ENCODE data around the gene TLE4. TPM values are rescaled to one million over a fixed set of nuclear protein-coding genes. Genes with fewer than 3 reads are reported as not detected.
A peak's percentile ranks its signal among the peaks of the same experiment; 100 is the strongest.

The TLE4 gene
- total RNA-seq, 8 experiments from 2014 or later, result 30.1 to 93.9 (median 56.2) TPM

DNA sequence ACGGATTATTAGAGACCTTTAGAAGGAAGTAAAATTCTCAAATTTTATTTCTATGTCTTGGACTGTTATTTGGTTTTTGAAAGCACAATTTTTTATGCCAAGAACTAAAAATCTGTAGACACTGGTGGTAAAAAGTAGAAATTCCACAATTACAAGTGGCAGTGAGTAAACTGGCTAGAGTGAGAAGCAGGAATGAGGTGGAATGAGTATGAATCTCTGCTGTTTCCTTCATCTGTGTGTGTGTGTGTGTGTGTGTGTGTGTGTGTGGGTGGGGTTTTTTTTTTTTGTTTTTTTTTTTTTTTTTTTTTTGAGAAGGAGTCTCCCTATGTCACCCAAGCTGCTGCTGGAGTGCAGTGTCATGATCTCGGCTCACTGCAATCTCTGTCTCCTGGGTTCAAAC, 94.2 kb downstream of the TLE4 start:
- Histone ChIP-seq H3K4me1 (replicated peaks in 1 of 2) (peaks cover 70 to 76% of the 10 kb centered on the region in 2 donors), H3K4me3 (no peak overlapping the region), H3K27ac (no peak overlapping the region)
- 0 to 83% (median 68%) methylated on average over 1 to 2 of the region's 2 CpGs; no CpG with 5 or more reads in 1 of the 10 experiments for WGBS, 10 experiments
- in situ Hi-C loops (cut with MboI; ENCODE audit: low pct_unique_long_range_greater_than_20kb in 2 of 9, low sequenced_read_pairs in 9 of 9, unreplicated experiment in 9 of 9), result no loop called here
- peak in 2 of 8 experiments; percentile 2 to 19 for ATAC-seq (replicated peaks in 6 of 8)

DNA sequence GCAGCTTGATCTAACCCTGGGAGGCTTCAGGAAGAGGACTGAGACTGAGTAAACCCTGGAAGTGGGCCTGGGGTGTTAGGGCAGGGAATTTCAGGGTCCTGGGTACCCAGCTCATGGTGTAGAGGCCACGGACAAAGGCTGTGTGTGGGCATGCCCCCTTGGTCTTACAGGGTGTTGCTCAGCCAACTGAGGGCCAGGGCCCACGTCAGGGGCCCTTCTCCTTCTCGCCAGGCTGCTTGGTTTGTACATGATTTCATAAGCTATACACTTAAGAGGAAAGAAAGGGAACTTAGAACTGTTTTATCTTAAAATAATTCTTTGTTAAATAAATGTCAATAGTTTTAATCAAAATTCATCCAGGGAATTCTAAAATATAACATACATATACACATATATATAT, 95.4 kb downstream of the TLE4 start:
- Histone ChIP-seq H3K4me1 (replicated peaks in 1 of 2) (peaks cover 64% of the 10 kb centered on the region in 2 donors), H3K27ac (no peak overlapping the region), H3K4me3 (no peak overlapping the region)
- 83 to 100% (median 96%) methylated on average over 2 to 3 of the region's 3 CpGs; no CpG with 5 or more reads in 7 of the 10 experiments for WGBS, 10 experiments
- no peak for ATAC-seq (replicated peaks in 6 of 8)
- in situ Hi-C loops (cut with MboI; ENCODE audit: low pct_unique_long_range_greater_than_20kb in 2 of 9, low sequenced_read_pairs in 9 of 9, unreplicated experiment in 9 of 9), result no loop called here

DNA sequence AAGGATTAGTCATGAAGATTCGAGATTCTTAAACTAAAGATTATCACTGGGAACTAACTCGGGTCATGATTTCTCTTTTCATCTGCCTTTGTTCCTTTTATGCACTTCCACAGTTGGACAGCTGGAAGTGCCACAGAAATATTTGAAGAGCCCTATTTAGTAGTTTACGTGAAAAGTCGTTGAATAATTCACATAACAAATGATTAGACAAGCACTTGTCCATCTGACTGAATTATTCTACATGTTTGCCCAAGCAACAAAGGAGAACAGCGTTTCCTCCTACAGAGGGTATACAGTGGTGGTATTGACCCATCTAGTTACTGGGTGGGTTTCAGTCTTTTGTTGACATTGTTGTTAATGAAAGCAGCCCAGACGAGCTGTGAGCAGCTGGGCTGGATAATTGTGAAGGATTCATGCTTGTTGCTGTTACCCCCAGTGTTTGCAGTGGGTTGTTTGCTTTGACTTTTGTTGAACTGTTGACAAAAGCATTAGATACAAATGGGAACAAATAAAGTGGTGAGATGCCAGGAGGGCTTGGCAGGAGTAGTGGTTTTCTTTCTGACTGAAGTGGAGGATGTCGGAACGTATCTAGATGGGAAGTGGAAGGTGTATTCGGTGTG, 96.2 kb downstream of the TLE4 start:
- Histone ChIP-seq H3K4me3 (no peak overlapping the region), H3K27ac (no peak overlapping the region), H3K4me1 (replicated peaks in 1 of 2) (peaks cover 59 to 64% of the 10 kb centered on the region in 2 donors)
- WGBS, 10 experiments, result 0 to 88% (median 40%) methylated on average over 1 to 8 of the region's 9 CpGs; no CpG with 5 or more reads in 1 of the 10 experiments
- peak in 6 of 8 experiments; percentile 2 to 90 (median 46) for ATAC-seq (replicated peaks in 6 of 8)
- in situ Hi-C loops (cut with MboI; ENCODE audit: low pct_unique_long_range_greater_than_20kb in 2 of 9, low sequenced_read_pairs in 9 of 9, unreplicated experiment in 9 of 9), result no loop called here

DNA sequence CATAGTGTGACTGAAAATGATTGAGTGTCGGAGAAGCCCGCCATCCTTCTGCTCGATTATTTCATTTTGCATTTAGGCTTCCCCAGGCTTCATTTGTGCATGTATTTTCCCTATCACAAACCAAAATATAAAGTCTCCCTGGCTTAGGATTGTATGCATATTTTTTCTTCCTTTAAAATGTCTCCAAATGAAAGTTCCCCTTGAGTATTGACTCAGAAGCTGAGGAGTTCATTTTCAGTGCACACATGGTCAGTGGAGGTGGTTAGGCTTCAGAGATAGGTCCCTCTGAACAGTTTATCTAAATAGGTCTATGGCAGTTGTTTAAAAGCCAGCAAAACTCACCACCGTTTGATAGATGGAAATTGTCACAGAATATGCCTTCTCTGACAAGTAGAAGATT, 97.2 kb downstream of the TLE4 start:
- Histone ChIP-seq H3K4me3 (no peak overlapping the region), H3K27ac (no peak overlapping the region), H3K4me1 (replicated peaks in 1 of 2) (peaks cover 60 to 61% of the 10 kb centered on the region in 2 donors)
- in situ Hi-C loops (cut with MboI; ENCODE audit: low pct_unique_long_range_greater_than_20kb in 2 of 9, low sequenced_read_pairs in 9 of 9, unreplicated experiment in 9 of 9), result no loop called here
- WGBS, 10 experiments, result 40 to 100% (median 85%) methylated on average over 1 to 4 of the region's 4 CpGs; no CpG with 5 or more reads in 2 of the 10 experiments
- no peak for ATAC-seq (replicated peaks in 6 of 8)

DNA sequence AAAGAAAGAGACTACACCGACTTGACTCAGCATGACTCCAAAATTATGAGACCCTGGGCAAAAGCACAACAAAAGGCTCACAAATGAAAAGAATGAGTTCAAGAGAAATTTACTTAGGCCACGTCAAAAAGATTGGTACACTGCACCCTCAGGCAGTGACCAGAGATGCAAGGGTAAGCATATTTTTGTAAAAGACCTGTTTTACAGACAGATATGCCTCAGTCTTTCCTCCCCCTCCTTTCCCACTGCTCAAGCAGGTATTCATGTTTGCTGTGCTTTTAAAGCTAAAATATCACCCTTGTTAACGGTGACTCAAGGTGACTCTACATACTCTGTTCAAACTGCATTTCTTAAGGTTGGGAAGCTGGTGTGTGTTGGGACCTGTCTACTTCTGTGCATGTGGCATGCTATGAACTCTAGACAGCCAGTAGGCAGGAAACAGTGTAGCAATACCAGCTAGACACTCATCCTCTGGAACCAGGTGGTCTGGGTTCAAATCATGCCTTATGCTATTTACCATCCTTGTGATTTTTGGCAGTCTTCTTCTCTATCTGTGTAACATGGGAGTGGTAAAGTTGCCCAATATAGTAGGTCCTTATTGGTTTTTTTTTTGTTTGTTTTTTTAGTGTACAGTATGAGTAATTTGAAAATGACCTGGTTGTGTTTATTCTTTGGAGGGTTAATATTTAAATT, 98.7 kb downstream of the TLE4 start:
- WGBS, 10 experiments, result 37 to 83% (median 75%) methylated on average over 2 to 3 of the region's 3 CpGs
- H3K4me1 ChIP-seq (replicated peaks in 1 of 2), result peaks cover 46 to 51% of the 10 kb centered on the region in 2 donors
- H3K27ac ChIP-seq, result no peak overlapping the region
- no peak overlapping the region for H3K4me3 ChIP-seq
- no peak for ATAC-seq (replicated peaks in 6 of 8)
- in situ Hi-C loops (cut with MboI; ENCODE audit: low pct_unique_long_range_greater_than_20kb in 2 of 9, low sequenced_read_pairs in 9 of 9, unreplicated experiment in 9 of 9), result no loop called here

DNA sequence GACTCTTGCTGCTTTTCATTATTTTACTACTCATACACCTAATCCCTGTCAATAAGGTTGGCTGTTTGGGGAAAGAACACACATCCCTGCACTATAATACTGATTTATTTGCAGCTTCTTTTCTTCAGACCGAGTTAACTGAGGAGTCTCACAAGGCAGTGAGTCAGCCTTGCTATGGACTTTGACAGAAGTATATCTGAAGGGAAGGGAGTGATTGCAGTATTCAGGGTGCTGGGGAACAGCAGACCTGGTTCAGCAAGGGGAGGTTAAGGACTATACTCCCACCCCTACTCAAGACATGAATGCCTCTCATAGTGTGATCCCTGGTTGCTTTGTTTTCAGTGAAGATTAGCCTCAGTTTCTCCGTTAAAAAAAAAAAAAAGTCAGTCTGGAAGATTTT, 99.8 kb downstream of the TLE4 start:
- WGBS, 10 experiments, result 40 to 100% (median 95%) methylated on average over 1 to 2 of the region's 2 CpGs; no CpG with 5 or more reads in 2 of the 10 experiments
- in situ Hi-C loops (cut with MboI; ENCODE audit: low pct_unique_long_range_greater_than_20kb in 2 of 9, low sequenced_read_pairs in 9 of 9, unreplicated experiment in 9 of 9), result no loop called here
- Histone ChIP-seq H3K4me3 (no peak overlapping the region), H3K4me1 (replicated peaks in 1 of 2) (peaks cover 37 to 41% of the 10 kb centered on the region in 2 donors), H3K27ac (no peak overlapping the region)
- peak in 5 of 8 experiments; percentile 21 to 61 (median 52) for ATAC-seq (replicated peaks in 6 of 8)

DNA sequence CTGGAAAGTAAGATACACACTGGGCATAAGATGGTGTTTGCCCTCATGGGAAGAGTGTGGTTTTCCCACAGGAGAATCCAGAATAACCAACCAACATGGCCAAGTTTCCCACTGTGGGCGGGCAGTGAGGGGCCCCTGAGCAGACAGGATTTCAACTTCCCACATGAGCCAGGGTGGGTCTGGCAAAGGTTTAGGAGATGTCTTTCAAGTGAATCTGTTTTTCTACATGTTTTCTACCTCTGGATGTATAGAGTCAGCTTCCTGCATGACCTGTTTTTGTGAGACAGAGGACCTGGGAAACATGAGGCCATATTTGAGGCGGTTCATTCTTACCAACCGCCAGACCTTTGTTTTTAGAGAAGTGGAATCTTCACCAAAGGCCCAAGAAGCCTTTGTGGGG, 100.5 kb downstream of the TLE4 start:
- H3K4me3 ChIP-seq, result no peak overlapping the region
- WGBS, 10 experiments, result 50 to 100% (median 81%) methylated on average over 2 of the region's 3 CpGs; no CpG with 5 or more reads in 6 of the 10 experiments
- H3K27ac ChIP-seq, result no peak overlapping the region
- in situ Hi-C loops (cut with MboI; ENCODE audit: low pct_unique_long_range_greater_than_20kb in 2 of 9, low sequenced_read_pairs in 9 of 9, unreplicated experiment in 9 of 9), result no loop called here
- H3K4me1 ChIP-seq (replicated peaks in 1 of 2), result peaks cover 31 to 41% of the 10 kb centered on the region in 2 donors
- ATAC-seq (replicated peaks in 6 of 8), result no peak

DNA sequence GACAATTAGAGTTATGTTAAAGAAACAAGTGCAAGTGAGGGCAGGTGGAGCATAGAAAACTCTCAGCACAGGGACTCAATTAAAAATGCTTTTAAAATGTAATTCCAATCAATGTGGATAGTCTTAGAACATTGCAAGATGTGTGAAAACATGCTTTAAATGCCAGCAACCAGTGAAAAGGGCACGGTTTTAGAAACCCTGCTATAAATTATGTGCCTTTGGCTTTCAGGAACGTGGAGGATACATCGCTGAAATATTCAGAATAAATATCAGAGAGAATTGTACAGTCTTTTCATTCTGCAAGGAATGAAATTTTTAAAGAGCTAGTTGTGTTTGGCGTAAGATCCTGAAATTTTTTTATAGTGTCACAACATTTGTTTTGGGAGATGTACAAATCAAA, 101.1 kb downstream of the TLE4 start:
- H3K4me1 ChIP-seq (replicated peaks in 1 of 2), result peaks cover 26 to 36% of the 10 kb centered on the region in 2 donors
- no peak overlapping the region for H3K4me3 ChIP-seq
- no peak overlapping the region for H3K27ac ChIP-seq
- 11 to 100% (median 70%) methylated on average over 1 to 4 of the region's 4 CpGs; no CpG with 5 or more reads in 1 of the 10 experiments for WGBS, 10 experiments
- in situ Hi-C loops (cut with MboI; ENCODE audit: low pct_unique_long_range_greater_than_20kb in 2 of 9, low sequenced_read_pairs in 9 of 9, unreplicated experiment in 9 of 9), result no loop called here
- ATAC-seq (replicated peaks in 6 of 8), result no peak

DNA sequence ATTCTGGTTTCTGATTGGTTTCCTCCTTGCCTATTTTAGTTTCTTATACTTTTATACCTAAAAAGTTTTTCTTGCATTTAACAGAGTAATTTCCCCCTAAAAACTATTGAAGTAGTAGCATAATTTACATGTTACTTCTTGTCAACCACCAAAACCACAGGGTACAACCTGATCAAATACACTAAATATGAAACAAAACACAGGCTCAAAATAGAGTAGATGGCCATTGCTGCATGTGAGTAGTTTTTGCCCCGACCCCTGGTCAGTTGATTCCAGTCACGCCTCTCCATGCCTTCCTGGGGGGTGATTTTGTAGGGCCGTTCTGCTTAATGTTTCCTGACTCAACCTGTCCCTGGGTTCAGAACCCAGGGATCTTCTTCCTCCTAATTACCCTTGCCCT, 101.8 kb downstream of the TLE4 start:
- ATAC-seq (replicated peaks in 6 of 8), result no peak
- Histone ChIP-seq H3K27ac (no peak overlapping the region), H3K4me1 (replicated peaks in 1 of 2) (peaks cover 19 to 28% of the 10 kb centered on the region in 2 donors), H3K4me3 (no peak overlapping the region)
- 73 to 100% (median 79%) methylated on average over 1 to 3 of the region's 3 CpGs; no CpG with 5 or more reads in 4 of the 10 experiments for WGBS, 10 experiments
- in situ Hi-C loops (cut with MboI; ENCODE audit: low pct_unique_long_range_greater_than_20kb in 2 of 9, low sequenced_read_pairs in 9 of 9, unreplicated experiment in 9 of 9), result no loop called here

DNA sequence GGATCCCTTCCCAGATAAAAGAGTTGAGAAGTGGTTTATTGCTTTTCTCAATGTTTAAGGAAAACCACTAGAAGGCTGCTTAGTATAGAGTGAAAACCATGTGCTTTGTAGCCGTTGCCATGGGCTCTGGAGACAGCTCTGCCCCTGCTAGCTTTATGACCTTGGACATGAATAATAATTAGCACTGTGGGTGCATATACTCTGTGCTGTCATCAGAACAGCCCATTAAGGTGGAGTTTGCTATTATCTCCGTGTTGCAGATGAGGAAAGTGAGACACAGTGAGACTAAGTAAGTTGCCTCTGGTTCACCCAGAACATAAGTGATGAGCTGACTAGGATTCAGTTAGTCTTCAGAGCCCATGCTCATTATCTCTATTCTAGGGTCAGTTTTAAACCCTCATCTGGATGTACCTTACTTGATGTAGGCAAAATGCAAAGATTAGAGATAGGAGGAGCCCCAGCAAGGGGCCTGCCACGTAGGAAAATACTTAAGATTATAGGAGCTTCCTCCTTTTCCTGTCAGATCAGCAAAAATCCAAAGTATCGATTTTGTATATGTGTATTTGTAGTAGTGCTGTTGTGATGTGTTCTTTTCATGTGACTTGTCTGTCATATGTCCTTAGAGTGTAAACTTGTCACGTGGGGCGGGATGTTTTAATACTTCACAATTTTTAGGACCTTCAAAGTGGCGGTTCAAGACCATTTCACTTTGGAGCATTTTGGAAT, 102.5 kb downstream of the TLE4 start:
- WGBS, 10 experiments, result 68 to 94% (median 88%) methylated on average over 2 to 7 of the region's 7 CpGs; no CpG with 5 or more reads in 2 of the 10 experiments
- Histone ChIP-seq H3K27ac (no peak overlapping the region), H3K4me1 (replicated peaks in 1 of 2) (peaks cover 14 to 22% of the 10 kb centered on the region in 2 donors), H3K4me3 (no peak overlapping the region)
- peak; percentile 55 to 92 (median 74) for ATAC-seq (replicated peaks in 6 of 8)
- in situ Hi-C loops (cut with MboI; ENCODE audit: low pct_unique_long_range_greater_than_20kb in 2 of 9, low sequenced_read_pairs in 9 of 9, unreplicated experiment in 9 of 9), result no loop called here

DNA sequence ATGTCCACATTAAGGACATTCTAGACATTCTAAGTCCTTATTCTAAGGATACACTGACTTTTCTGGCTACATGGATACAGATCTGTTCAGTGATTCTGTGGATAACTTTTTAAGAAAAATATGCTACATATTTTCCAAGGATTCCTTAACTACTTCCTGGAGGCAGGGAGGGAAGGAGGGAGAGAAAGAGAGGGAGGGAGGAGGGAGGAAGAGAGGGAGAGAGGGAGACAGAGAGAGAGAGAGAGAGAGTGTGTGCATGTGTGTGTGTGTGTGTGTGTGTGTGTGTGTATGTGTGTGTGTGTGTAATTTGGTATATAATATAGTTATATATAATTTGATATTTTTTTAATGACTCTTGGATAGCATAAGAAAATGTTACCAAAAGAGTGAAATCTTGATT, 109.8 kb downstream of the TLE4 start:
- Histone ChIP-seq H3K4me3 (no peak overlapping the region), H3K4me1 (replicated peaks in 1 of 2) (peaks cover 5 to 14% of the 10 kb centered on the region in 2 donors), H3K27ac (no peak overlapping the region)
- no peak for ATAC-seq (replicated peaks in 6 of 8)
- in situ Hi-C loops (cut with MboI; ENCODE audit: low pct_unique_long_range_greater_than_20kb in 2 of 9, low sequenced_read_pairs in 9 of 9, unreplicated experiment in 9 of 9), result no loop called here

DNA sequence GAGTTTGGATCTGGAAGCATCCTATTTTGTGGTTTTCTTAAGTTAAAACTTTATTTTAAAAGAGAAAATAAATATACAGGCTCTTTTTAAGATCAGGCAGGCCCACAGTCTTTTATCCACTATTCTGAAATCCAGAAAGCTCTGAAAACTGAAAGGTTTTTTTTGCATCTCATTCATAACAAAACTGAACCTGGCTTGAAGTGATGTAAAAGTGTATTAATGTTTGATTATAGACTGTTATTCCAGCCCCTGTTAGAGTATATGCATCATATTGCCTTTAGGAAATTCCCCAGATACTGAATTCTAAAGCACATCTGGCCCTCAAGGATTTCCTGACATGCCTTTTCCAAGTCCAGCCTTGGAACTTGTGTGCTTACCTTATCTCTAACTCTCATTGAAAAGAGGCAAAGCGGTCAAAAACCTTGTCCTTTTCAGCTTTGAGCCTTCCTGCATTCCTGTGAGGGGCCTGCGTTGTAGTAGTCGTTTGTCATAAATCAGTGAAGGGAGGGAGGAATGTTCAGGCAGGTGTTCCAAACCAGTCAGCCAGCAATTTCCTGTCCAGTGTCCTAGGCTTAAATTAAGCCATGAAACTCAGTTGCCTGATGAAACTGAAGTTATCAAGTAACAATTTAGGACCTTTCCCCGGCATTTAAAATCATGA, 110.4 kb downstream of the TLE4 start:
- ATAC-seq (replicated peaks in 6 of 8), result no peak
- Histone ChIP-seq H3K4me1 (replicated peaks in 1 of 2) (peaks cover 5 to 14% of the 10 kb centered on the region in 2 donors), H3K4me3 (no peak overlapping the region), H3K27ac (no peak overlapping the region)
- in situ Hi-C loops (cut with MboI; ENCODE audit: low pct_unique_long_range_greater_than_20kb in 2 of 9, low sequenced_read_pairs in 9 of 9, unreplicated experiment in 9 of 9), result no loop called here
- 61 to 90% (median 77%) methylated on average over 2 to 4 of the region's 4 CpGs; no CpG with 5 or more reads in 4 of the 10 experiments for WGBS, 10 experiments

DNA sequence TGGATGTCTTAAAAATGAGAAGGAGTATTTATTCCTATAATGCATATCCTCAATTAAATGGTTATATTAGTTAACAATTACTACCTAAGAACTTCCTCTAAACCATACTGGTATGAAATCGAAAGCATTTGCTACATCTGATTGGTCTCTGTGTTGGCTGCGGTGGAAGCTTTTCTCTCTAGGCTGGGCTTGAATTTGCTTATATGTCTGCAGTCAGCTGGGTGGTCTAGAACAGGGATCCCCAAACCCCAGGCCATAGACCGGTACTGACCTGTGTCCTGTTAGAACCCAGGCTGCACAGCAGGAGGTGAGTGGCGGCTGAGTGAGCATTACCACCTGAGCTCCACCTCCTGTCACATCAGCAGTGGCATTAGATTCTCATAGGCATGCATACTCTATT, 112.3 kb downstream of the TLE4 start:
- ATAC-seq (replicated peaks in 6 of 8), result no peak
- in situ Hi-C loops (cut with MboI; ENCODE audit: low pct_unique_long_range_greater_than_20kb in 2 of 9, low sequenced_read_pairs in 9 of 9, unreplicated experiment in 9 of 9), result no loop called here
- 80 to 100% (median 100%) methylated on average over 1 to 3 of the region's 4 CpGs; no CpG with 5 or more reads in 4 of the 10 experiments for WGBS, 10 experiments

More for the DNA sequence above, 112.3 kb downstream of the TLE4 start:
- Histone ChIP-seq H3K4me3 (no peak overlapping the region), H3K4me1 (replicated peaks in 1 of 2) (peaks cover 5 to 14% of the 10 kb centered on the region in 2 donors), H3K27ac (no peak overlapping the region)
